GM18861 (cell line): Measurements from ENCODE around the gene ARHGDIA.

Experiments
- ATAC-seq: cut with Tn5 transposase; IDR thresholded peaks from one replicate; pipeline ENCODE4 v1.9.1; 2021; ENCODE audit not compliant: unreplicated experiment

Gene ARHGDIA

DNA sequence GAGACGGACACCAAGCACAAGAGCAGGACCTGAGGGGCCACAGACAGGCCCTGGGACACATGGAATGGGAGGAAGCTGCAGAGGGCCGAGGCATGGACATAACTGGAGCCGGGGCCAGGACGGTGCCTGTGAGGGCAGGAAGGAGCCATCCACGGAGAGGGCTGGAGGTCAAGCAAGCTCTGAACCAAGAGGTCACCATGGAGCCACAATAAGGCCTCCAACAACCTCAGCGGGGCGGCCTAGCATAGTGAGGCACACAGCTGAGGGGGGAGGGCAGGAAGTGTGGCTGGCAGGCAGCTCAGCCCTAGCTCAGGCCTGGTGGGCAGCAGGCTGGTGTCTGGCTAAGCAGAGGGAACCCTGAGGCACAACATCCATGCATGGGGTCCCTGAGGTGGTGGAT, 42.5 kb downstream of the ARHGDIA start:
- ATAC-seq, result no peak

GRCh38 chr17:81825841-81826466, 45.2 kb downstream of the ARHGDIA start:
- ATAC-seq, result no peak

GRCh38 chr17:81824595-81824994, 46.5 kb downstream of the ARHGDIA start:
- no peak for ATAC-seq

- ATAC-seq, result no peak
Measured at GRCh38 chr17:81823820-81824550, 47.2 kb downstream of the ARHGDIA start.

GRCh38 chr17:81822996-81823819, 47.9 kb downstream of the ARHGDIA start:
- ATAC-seq, result no peak

DNA sequence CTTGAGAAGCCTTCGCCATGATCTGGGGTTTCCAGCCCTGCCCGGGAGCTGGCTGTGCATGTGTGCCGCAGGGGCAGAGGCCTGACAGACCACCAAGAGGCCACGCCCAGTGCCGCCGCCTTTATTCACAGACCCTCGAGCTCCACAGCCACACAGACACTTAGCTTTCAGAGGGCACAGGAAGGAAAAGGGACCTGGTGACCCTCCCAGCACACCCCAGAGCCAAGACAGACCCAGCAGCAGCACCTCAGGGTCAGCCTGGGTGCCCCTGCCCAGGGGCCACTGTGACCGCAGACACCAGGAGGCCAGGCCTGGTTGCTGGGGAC, 48.9 kb downstream of the ARHGDIA start:
- no peak for ATAC-seq

DNA sequence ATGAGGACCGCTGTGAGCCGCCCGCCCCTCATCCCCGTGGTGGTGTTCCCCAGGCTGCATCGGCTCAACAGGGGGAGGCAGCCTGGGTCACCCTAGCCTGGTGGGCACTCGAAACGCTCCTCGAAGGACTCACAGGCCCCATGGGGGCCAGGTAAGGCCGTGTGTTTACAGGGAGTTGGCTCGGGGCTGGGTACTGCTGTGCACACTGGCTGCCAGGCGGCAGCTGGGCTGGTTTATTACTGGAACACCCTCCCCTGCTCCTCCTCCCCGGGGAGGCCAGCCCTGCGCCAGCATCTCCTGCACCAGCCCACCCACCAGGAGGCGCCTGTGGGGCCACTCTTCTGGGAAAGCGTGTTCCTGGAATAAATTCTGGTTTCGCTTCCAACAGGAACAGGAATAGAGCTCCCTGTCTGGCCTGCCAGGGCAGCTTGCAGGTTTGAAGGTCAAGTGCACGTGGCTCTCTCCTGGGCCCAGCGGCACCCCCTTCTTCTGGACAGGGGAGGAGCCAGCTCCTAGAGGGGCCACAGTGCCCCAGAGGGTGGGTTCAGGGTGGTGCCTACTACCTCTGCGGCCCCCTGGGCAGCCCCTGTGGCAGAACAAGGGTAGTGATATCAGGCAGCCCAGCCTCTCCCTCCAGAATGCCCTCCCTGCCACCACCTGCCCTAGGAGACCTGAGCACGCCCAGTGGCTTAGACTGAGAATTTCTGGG, 49.4 kb downstream of the ARHGDIA start:
- ATAC-seq, result no peak

DNA sequence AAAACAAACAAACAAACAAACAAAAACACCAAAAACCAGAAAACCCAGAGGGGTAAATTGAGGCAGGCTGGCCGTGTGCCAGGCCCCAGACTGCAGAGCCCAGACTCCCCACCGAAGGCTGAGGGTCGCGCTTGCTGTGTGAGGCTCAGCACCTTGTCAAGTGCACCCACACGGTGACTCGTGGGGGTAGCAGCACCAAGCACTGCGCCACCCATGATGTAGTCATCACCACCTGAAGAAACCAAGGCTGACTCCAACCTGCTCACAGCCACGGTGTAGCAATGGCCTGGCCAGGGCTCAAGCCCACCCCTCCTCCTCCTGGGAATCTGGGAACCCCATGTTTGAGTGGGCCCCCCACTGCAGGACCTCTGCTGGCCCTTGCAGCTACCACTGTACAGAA, 50.0 kb downstream of the ARHGDIA start:
- ATAC-seq, result no peak

DNA sequence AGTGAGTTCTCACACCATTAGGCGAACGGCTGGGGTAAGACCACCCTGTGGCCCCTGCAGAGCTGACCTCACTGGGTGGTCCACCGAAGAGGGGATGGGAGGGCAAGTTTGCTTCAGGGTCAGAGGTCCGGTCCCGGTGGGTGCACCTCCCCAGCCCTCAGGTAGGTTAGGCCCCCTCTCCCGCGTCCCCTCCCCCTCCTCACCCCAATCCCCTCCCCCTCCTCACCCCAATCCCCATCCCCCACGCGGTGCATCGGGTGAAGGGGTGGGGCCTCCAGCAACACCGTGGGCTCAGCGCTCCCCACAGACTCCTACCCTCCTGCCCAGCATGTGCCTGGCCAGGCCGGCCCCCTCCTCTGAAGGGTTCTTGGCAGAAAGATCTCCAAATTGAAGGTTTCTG, 51.4 kb downstream of the ARHGDIA start:
- ATAC-seq, result no peak

DNA sequence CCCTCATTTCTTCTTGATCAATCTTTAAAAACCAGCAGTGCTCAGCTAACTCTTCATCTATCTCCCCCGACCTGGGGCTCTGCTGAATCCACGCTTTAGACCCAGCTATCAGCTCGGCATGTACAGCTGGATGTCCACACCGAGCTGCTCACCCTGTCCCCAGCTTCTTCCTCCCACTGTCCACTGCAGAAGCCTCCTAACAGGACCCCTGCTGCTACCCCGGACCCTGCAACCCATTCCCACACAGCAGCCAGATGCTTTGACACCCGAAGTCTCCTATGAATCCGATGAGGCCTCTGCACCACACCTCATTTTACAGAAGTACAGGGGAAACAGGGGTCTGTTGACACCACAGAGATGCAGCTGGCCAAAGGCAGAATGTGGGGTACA, 53.4 kb downstream of the ARHGDIA start:
- ATAC-seq, result no peak
